ENCODE results near the gene COL4A2. TPM values are rescaled to one million over a fixed set of nuclear protein-coding genes. Genes with fewer than 3 reads are reported as not detected.

COL4A2 gene
- total RNA-seq, 1 donor from 2014 or later: 159 TPM

- no peaks in the 10 kb centered on the region for H3K4me1 Mint-ChIP-seq
- no peaks in the 10 kb centered on the region for H3K27me3 Mint-ChIP-seq (ENCODE audit: low read depth)
- H3K27ac Mint-ChIP-seq (ENCODE audit: unreplicated experiment): peak overlapping the region; percentile 16
- TF ChIP-seq, protein P1, sequence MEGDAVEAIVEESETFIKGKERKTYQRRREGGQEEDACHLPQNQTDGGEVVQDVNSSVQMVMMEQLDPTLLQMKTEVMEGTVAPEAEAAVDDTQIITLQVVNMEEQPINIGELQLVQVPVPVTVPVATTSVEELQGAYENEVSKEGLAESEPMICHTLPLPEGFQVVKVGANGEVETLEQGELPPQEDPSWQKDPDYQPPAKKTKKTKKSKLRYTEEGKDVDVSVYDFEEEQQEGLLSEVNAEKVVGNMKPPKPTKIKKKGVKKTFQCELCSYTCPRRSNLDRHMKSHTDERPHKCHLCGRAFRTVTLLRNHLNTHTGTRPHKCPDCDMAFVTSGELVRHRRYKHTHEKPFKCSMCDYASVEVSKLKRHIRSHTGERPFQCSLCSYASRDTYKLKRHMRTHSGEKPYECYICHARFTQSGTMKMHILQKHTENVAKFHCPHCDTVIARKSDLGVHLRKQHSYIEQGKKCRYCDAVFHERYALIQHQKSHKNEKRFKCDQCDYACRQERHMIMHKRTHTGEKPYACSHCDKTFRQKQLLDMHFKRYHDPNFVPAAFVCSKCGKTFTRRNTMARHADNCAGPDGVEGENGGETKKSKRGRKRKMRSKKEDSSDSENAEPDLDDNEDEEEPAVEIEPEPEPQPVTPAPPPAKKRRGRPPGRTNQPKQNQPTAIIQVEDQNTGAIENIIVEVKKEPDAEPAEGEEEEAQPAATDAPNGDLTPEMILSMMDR (conservative IDR thresholded peaks at IDR 0.05): no peak
- DNase-seq (ENCODE audit: low read depth, low spot score): no peak
- H3K4me3 Mint-ChIP-seq: no peak overlapping the region
- peaks cover 17% of the 10 kb centered on the region for H3K36me3 Mint-ChIP-seq (ENCODE audit: low read depth)
- H3K9me3 Mint-ChIP-seq: no peaks in the 10 kb centered on the region
Observed at GRCh38 chr13:110403721-110404120, 96.6 kb downstream of the COL4A2 start.

GRCh38 chr13:110404321-110404720 is 97.2 kb downstream of the COL4A2 start:
- DNase-seq (ENCODE audit: low read depth, low spot score): no peak
- Mint-ChIP-seq H3K36me3 (ENCODE audit: low read depth) (peaks cover 19% of the 10 kb centered on the region), H3K4me1 (no peaks in the 10 kb centered on the region), H3K9me3 (no peaks in the 10 kb centered on the region), H3K27ac (ENCODE audit: unreplicated experiment) (no peak overlapping the region), H3K4me3 (no peak overlapping the region), H3K27me3 (ENCODE audit: low read depth) (no peaks in the 10 kb centered on the region)
- TF ChIP-seq, protein P1 (conservative IDR thresholded peaks at IDR 0.05): no peak

DNA sequence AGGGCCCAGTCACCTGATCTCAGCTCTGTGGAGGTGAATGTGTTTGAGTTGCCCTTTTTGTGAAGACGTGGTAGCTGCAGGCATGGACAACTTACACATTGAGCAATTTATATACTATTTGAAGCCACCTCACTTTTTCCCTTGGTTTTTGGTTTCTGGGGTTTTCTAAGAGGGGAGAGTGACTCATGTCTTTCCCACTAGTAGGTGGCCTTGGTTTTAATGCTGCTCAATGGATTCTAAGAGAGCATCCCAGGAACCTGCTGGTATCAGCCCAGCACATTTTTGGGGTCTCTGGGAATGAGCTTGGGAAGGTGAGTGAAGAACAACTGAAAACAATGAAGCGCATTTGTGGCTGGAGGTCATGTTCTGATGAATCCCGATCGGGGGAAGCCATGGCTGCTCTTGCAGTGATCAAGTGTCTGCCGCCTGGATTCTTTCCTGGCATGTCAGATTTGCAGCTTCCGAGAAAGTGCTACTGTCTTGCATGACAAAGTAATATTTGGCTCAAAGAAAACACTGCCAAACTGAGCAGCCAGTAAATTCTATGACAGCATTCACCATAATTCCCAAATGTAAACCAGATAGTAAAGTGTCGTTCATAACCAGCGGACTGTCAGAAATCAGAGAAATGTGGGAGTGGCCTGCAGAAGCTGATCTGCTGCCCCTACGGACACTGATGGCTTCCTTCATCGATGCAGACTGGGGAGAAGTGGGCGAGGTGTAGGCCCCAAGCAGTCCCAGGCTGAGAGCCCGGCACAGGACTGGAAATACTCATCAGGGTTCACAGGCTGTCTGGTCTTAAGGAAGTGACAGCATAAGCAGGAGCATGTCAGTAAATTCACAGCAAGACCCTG is 98.7 kb downstream of the COL4A2 start:
- Mint-ChIP-seq H3K27ac (ENCODE audit: unreplicated experiment) (no peak overlapping the region), H3K36me3 (ENCODE audit: low read depth) (peaks cover 19% of the 10 kb centered on the region), H3K4me1 (no peaks in the 10 kb centered on the region), H3K9me3 (no peaks in the 10 kb centered on the region), H3K27me3 (ENCODE audit: low read depth) (no peaks in the 10 kb centered on the region), H3K4me3 (no peak overlapping the region)
- TF ChIP-seq, protein P1 (conservative IDR thresholded peaks at IDR 0.05): no peak
- DNase-seq (ENCODE audit: low read depth, low spot score): no peak

DNA sequence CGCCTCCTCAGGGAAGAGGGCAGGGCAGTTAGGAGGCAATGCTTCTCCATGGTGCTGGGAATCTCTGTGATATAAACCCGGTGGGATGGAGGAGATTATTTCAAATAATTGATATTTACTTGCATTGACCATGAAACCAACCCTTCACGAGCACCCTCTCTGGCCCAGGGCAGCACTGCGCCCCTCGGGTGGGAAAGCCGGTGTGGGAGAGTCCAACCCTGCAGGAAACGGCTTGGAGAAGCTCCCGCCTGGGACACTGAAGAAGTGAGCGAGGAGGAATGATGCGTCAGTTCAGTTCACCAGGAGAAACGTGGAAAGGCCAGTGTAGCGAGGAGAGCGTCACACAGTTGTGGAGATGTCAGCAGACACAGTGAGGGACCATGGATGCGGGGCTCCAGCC is 99.9 kb downstream of the COL4A2 start:
- Mint-ChIP-seq H3K4me1 (peaks cover 6% of the 10 kb centered on the region), H3K27ac (ENCODE audit: unreplicated experiment) (peak overlapping the region; percentile 59), H3K4me3 (no peak overlapping the region), H3K27me3 (ENCODE audit: low read depth) (no peaks in the 10 kb centered on the region), H3K36me3 (ENCODE audit: low read depth) (peaks cover 19% of the 10 kb centered on the region), H3K9me3 (no peaks in the 10 kb centered on the region)
- TF ChIP-seq, protein P1 (conservative IDR thresholded peaks at IDR 0.05): no peak
- no peak for DNase-seq (ENCODE audit: low read depth, low spot score)

DNA sequence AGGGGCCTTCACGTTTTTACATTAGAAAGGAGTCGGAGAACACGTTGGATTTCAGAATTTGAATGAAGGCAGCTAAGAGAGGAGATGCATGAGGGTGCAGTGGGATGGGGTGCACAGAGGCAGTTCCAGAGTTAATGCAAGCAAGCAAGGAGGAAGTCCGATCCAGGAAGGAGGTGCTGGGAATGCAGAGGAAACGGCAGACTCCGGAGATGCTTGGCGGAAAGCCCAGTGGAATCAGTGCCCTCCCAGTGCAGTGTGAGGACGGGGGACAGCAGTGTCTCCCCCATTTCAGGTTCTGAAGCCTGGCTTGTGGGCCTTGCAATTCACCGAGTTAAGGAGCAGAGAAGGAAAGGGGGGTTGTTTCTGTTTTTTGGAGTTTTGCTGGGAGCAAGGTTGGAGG is 100.4 kb downstream of the COL4A2 start:
- H3K27ac Mint-ChIP-seq (ENCODE audit: unreplicated experiment): peak overlapping the region; percentile 12

More for the DNA sequence above, 100.4 kb downstream of the COL4A2 start:
- H3K36me3 Mint-ChIP-seq (ENCODE audit: low read depth): peaks cover 19% of the 10 kb centered on the region
- no peak for DNase-seq (ENCODE audit: low read depth, low spot score)
- TF ChIP-seq, protein P1 (conservative IDR thresholded peaks at IDR 0.05): no peak
- peaks cover 11% of the 10 kb centered on the region for H3K4me1 Mint-ChIP-seq
- no peak overlapping the region for H3K4me3 Mint-ChIP-seq
- H3K9me3 Mint-ChIP-seq: no peaks in the 10 kb centered on the region
- H3K27me3 Mint-ChIP-seq (ENCODE audit: low read depth): no peaks in the 10 kb centered on the region

All from neural crest cell (in vitro differentiated cells).